Stimulated activated CD4-positive, alpha-beta T cell treated with anti-CD3 and anti-CD28 coated beads, Interleukin-1b, Interleukin-23, amount 100 ng/mL, for 48 hours (primary cell): ENCODE data around the gene MAOB.

Experiments used
- DNase-seq: peaks from one replicate; pipeline ENCODE4 v3.0.0-alpha.2; 2020

The MAOB gene

GRCh38 chrX:43860646-43861370 lies 21.4 kb downstream of the MAOB start:
- DNase-seq: no peak

GRCh38 chrX:43853225-43853828 lies 28.9 kb downstream of the MAOB start:
- no peak for DNase-seq

- DNase-seq: no peak
Observed at GRCh38 chrX:43850629-43851028, 31.6 kb downstream of the MAOB start.

- DNase-seq: no peak
Observed at GRCh38 chrX:43849173-43849572, 33.1 kb downstream of the MAOB start.

GRCh38 chrX:43847352-43847751 lies 34.9 kb downstream of the MAOB start:
- no peak for DNase-seq

- DNase-seq: no peak
Observed at GRCh38 chrX:43846558-43846957, 35.7 kb downstream of the MAOB start.

- no peak for DNase-seq
Observed at GRCh38 chrX:43845776-43846175, 36.5 kb downstream of the MAOB start.

- DNase-seq: no peak
Observed at GRCh38 chrX:43840265-43840664, 42.0 kb downstream of the MAOB start.

- no peak for DNase-seq
Observed at GRCh38 chrX:43836435-43837184, 45.6 kb downstream of the MAOB start.

- DNase-seq: no peak
Observed at GRCh38 chrX:43835559-43835958, 46.7 kb downstream of the MAOB start.

GRCh38 chrX:43827791-43828190 lies 54.5 kb downstream of the MAOB start:
- DNase-seq: no peak

GRCh38 chrX:43822014-43822413 lies 60.2 kb downstream of the MAOB start:
- no peak for DNase-seq

GRCh38 chrX:43817444-43817843 lies 64.8 kb downstream of the MAOB start:
- no peak for DNase-seq

GRCh38 chrX:43815209-43815608 lies 67.0 kb downstream of the MAOB start:
- DNase-seq: no peak

- no peak for DNase-seq
Observed at GRCh38 chrX:43813898-43814297, 68.4 kb downstream of the MAOB start.

GRCh38 chrX:43813319-43813718 lies 68.9 kb downstream of the MAOB start:
- DNase-seq: no peak

- no peak for DNase-seq
Observed at GRCh38 chrX:43809463-43809862, 72.8 kb downstream of the MAOB start.

- no peak for DNase-seq
Observed at GRCh38 chrX:43808231-43808630, 74.0 kb downstream of the MAOB start.

GRCh38 chrX:43805579-43805978 lies 76.7 kb downstream of the MAOB start:
- no peak for DNase-seq

GRCh38 chrX:43804021-43804420 lies 78.2 kb downstream of the MAOB start:
- no peak for DNase-seq

- no peak for DNase-seq
Observed at GRCh38 chrX:43785930-43786591, 96.2 kb downstream of the MAOB start.

GRCh38 chrX:43758044-43758443 lies 124.2 kb downstream of the MAOB start:
- no peak for DNase-seq

GRCh38 chrX:43756076-43756475 lies 126.2 kb downstream of the MAOB start:
- DNase-seq: no peak

GRCh38 chrX:43753637-43754036 lies 128.6 kb downstream of the MAOB start:
- no peak for DNase-seq
